A673 (cell line): ENCODE results near the gene MCM10. TPM values are rescaled to one million over a fixed set of nuclear protein-coding genes. Genes with fewer than 3 reads are reported as not detected.

Experiments
- BruUV-seq: library from RNA; stranded (reverse); fragments of 400-500 nt; replicated peaks from 2 replicates; lab custom pipeline; 2021; lab: Mats Ljungman, UMichigan
- CTCF ChIA-PET: fragments of 300-600 bp; sonication (Branson Sonifier 250); formaldehyde crosslinking; loops from one replicate; lab custom pipeline; 2022; ENCODE audit warnings: antibody characterized with exemption; lab: Charles Lee
- POLR2A ChIA-PET: fragments of 300-600 bp; sonication (Branson Sonifier 250); formaldehyde crosslinking; loops from one replicate; lab custom pipeline; 2022; ENCODE audit warnings: antibody characterized with exemption; ENCODE audit not compliant: low non-redundant PET; lab: Charles Lee
- DNase-seq: peaks from one replicate; pipeline ENCODE4 v3.0.0-alpha.2; 2015; ENCODE audit warnings: low spot score
- H3K27ac ChIP-seq: fragments of 200-600 bp; sonication (generic); 2 replicates; pipeline ENCODE4 v1.5.1; 2016; ENCODE audit warnings: mixed run types, low read depth, mild to moderate bottlenecking, mixed read lengths, antibody characterized with exemption, low read length; ENCODE audit not compliant: poor library complexity, severe bottlenecking
- H3K27me3 ChIP-seq: fragments of 200-600 bp; sonication (generic); replicated peaks from 2 replicates; pipeline ENCODE4 v1.6.1; 2017; ENCODE audit warnings: mixed run types, low read depth, mild to moderate bottlenecking, mixed read lengths, antibody characterized with exemption, low read length; ENCODE audit not compliant: insufficient read depth, poor library complexity
- H3K36me3 ChIP-seq: fragments of 200-600 bp; sonication (generic); 2 replicates; pipeline ENCODE4 v1.6.1; 2016; ENCODE audit warnings: mixed run types, mild to moderate bottlenecking, mixed read lengths, antibody characterized with exemption, low read length; ENCODE audit not compliant: insufficient read depth, poor library complexity, severe bottlenecking
- H3K4me1 ChIP-seq: fragments of 200-600 bp; sonication (generic); 2 replicates; pipeline ENCODE4 v1.6.1; 2017; ENCODE audit warnings: mixed run types, mild to moderate bottlenecking, mixed read lengths, antibody characterized with exemption, low read length; ENCODE audit not compliant: insufficient read depth, poor library complexity, severe bottlenecking
- H3K4me3 ChIP-seq: fragments of 200-600 bp; sonication (generic); 2 replicates; pipeline ENCODE4 v1.5.1; 2016; ENCODE audit warnings: low read depth, mixed run types, mild to moderate bottlenecking, mixed read lengths, low read length; ENCODE audit not compliant: poor library complexity, severe bottlenecking
- H3K9me3 ChIP-seq: fragments of 200-600 bp; sonication (generic); 2 replicates; pipeline ENCODE4 v1.6.1; 2016; ENCODE audit warnings: mixed run types, low read depth, mild to moderate bottlenecking, mixed read lengths, antibody characterized with exemption, low read length; ENCODE audit not compliant: poor library complexity, severe bottlenecking
- EZH2 ChIP-seq: fragments of 200-600 bp; sonication (generic); IDR thresholded peaks from 2 replicates; pipeline ENCODE4 v1.6.1; 2017; ENCODE audit warnings: borderline replicate concordance, low read depth, mild to moderate bottlenecking, mixed read lengths, antibody characterized with exemption, low read length; ENCODE audit not compliant: poor library complexity, severe bottlenecking
- intact Hi-C: fragments of 100-400 bp; cut with micrococcal nuclease; formaldehyde crosslinking; loops from one replicate; pipeline ENCODE4 v1.10.0; 2022; ENCODE audit not compliant: unreplicated experiment
- total RNA-seq: library from RNA; stranded (reverse); gene quantifications from 2 replicates; pipeline ENCODE4 v1.2.3, GENCODE V29; 2021
- TF ChIP-seq, protein P1 (sequence below): fragments of 300-800, 200-600 bp; sonication (generic); conservative IDR thresholded peaks from 2 replicates; pipeline ENCODE4 v1.5.1; 2017; ENCODE audit warnings: low read depth, mild to moderate bottlenecking, antibody characterized with exemption, low read length, moderate library complexity, mixed read lengths

Gene MCM10
- total RNA-seq, 1 experiment from 2014 or later: 97.5 TPM

DNA sequence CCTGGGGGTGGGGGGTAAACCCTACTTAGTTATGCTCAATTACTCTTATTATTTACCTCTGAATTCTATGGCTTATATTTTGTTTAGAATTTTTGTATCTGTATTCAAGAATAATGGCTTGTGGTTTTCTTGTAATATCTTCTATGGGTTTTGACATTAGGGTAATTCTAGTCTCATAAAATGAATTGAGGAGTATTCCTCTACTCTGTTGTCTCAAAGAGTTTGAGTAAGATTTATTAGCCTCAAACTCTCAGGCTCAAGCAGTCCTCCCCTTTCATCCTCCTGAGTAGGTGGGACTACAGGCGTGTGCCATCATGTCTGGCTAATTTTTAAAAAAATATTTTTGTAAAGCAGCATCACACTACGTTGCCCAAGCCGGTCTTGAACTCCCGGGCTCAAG is 92.4 kb downstream of the MCM10 start:
- POLR2A ChIA-PET: no interaction called here
- no peaks in the 10 kb centered on the region for H3K4me1 ChIP-seq
- CTCF ChIA-PET: no interaction called here
- no peaks in the 10 kb centered on the region for H3K9me3 ChIP-seq
- H3K27me3 ChIP-seq: peaks cover 4% of the 10 kb centered on the region
- TF ChIP-seq, protein P1, sequence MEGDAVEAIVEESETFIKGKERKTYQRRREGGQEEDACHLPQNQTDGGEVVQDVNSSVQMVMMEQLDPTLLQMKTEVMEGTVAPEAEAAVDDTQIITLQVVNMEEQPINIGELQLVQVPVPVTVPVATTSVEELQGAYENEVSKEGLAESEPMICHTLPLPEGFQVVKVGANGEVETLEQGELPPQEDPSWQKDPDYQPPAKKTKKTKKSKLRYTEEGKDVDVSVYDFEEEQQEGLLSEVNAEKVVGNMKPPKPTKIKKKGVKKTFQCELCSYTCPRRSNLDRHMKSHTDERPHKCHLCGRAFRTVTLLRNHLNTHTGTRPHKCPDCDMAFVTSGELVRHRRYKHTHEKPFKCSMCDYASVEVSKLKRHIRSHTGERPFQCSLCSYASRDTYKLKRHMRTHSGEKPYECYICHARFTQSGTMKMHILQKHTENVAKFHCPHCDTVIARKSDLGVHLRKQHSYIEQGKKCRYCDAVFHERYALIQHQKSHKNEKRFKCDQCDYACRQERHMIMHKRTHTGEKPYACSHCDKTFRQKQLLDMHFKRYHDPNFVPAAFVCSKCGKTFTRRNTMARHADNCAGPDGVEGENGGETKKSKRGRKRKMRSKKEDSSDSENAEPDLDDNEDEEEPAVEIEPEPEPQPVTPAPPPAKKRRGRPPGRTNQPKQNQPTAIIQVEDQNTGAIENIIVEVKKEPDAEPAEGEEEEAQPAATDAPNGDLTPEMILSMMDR: no peak
- no peak for TF ChIP-seq EZH2
- no peak overlapping the region for H3K4me3 ChIP-seq
- no TSS peak for BruUV-seq
- H3K27ac ChIP-seq: no peak overlapping the region
- DNase-seq: no peak
- no peaks in the 10 kb centered on the region for H3K36me3 ChIP-seq
- intact Hi-C loops: no loop called here

DNA sequence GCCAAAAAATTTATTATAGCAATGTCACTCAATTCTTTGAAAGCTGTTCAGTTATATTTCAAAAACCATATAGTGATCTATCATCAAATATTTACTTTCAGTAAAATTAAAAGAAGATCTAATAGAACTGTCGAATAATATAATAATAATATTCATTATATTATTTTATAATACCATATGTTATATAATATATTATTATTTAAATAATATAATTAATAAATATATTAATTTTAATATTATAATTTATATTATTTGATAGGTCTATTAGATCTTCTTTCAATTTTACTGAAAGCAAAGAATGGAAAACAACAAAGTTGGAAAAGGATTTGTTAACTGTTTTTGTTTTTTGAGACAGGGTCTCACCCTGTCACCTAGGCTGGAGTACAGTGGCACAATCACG is 95.3 kb downstream of the MCM10 start:
- Histone ChIP-seq H3K27me3 (peaks cover 4% of the 10 kb centered on the region), H3K9me3 (no peaks in the 10 kb centered on the region), H3K27ac (no peak overlapping the region), H3K4me1 (no peaks in the 10 kb centered on the region), H3K4me3 (no peak overlapping the region), H3K36me3 (no peaks in the 10 kb centered on the region)
- TF ChIP-seq, protein P1: no peak
- TF ChIP-seq EZH2: no peak
- ChIA-PET CTCF (no interaction called here), POLR2A (no interaction called here)
- intact Hi-C loops: no loop called here
- no peak for DNase-seq
- no TSS peak for BruUV-seq

DNA sequence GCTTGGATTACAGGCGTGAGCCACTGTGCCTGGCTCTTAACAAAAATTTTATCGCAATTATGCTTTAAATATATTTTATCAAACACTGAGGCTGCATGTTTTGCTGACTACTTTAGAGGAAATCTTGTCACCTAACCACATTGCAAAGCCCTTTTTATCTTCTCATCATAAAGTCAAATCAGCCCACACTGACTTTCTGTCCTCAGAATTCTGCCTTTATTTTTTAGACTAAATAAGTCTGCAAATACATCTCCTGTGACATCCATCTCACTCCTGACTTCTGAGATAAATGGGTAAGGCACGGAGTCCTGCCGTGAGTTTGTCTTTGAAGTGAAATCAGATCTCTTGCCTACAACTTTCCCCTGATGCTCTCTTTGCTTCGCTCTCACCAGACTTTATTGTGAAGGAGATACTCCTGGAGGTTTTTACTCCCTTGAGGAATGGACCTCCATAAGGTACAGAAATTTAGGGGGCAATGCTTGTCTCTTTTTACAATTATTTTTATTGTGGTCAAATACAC is 96.3 kb downstream of the MCM10 start:
- ChIA-PET POLR2A (no interaction called here), CTCF (no interaction called here)
- intact Hi-C loops: no loop called here
- Histone ChIP-seq H3K4me1 (no peaks in the 10 kb centered on the region), H3K36me3 (no peaks in the 10 kb centered on the region), H3K27ac (no peak overlapping the region), H3K27me3 (peaks cover 4% of the 10 kb centered on the region), H3K9me3 (no peaks in the 10 kb centered on the region), H3K4me3 (no peak overlapping the region)
- no peak for DNase-seq
- no peak for TF ChIP-seq EZH2
- TF ChIP-seq, protein P1: no peak
- no TSS peak for BruUV-seq

Other genes with a start within 250 kb of the MCM10 start
- gene CCDC3, start 159.8 kb upstream of the MCM10 start, total RNA-seq: 2.8 and 3.0 TPM in 2 replicates
- 13.5 and 16.6 TPM in 2 replicates for gene OPTN, start 61.4 kb upstream of the MCM10 start, total RNA-seq
- not detected in 2 replicates for gene UCMA, start 72.8 kb downstream of the MCM10 start, total RNA-seq
- gene PHYH, start 138.5 kb downstream of the MCM10 start, total RNA-seq: 5.1 and 8.6 TPM in 2 replicates
- 111 and 124 TPM in 2 replicates for gene SEPHS1, start 186.7 kb downstream of the MCM10 start, total RNA-seq